Mammary epithelial cell (primary cell): Measurements from ENCODE around the gene ANKRD18A.
"Not testable (repeated sequence)": the region's sequence is repeated elsewhere in the genome, so short reads cannot be mapped to it uniquely, and the experiment has no call there.

Experiments used
- EZH2 ChIP-seq: IDR thresholded peaks from 2 replicates; pipeline ENCODE4 v1.6.1; 2012; ENCODE audit warnings: low read length, inconsistent platforms, borderline replicate concordance
- TF ChIP-seq, protein P1 (sequence below), 2 donors: IDR thresholded peaks in 1 of 2; conservative IDR thresholded peaks in 1 of 2; 2 replicates each; pipeline ENCODE4 v1.5.1; 2011 to 2012; ENCODE audit warnings: inconsistent platforms in 2 of 2, low read length in 2 of 2, mild to moderate bottlenecking in 2 of 2, control low read depth in 1 of 2, low read depth in 1 of 2; ENCODE audit not compliant: insufficient read depth in 1 of 2; ENCODE audit errors: extremely low read depth in 1 of 2

DNA sequence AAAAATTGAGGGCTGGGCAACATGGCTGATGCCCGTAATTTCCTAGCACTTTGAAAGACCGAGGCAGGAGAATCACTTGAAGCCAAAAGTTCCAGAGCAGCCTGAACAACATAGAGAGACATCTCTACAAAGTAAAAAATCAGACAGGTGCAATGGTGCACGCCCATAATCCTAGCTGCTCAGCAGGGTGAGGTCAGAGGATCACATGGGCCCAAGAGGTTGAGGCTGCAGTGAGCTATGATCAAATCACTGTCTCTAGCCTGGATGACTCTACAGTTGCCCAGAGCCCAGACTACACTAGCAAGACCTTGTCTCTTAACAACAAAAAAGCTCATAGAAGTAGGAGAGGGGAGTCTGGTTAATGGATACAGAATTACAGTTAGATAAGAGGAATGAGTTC, 40.3 kb downstream of the ANKRD18A start:
- TF ChIP-seq, protein P1, sequence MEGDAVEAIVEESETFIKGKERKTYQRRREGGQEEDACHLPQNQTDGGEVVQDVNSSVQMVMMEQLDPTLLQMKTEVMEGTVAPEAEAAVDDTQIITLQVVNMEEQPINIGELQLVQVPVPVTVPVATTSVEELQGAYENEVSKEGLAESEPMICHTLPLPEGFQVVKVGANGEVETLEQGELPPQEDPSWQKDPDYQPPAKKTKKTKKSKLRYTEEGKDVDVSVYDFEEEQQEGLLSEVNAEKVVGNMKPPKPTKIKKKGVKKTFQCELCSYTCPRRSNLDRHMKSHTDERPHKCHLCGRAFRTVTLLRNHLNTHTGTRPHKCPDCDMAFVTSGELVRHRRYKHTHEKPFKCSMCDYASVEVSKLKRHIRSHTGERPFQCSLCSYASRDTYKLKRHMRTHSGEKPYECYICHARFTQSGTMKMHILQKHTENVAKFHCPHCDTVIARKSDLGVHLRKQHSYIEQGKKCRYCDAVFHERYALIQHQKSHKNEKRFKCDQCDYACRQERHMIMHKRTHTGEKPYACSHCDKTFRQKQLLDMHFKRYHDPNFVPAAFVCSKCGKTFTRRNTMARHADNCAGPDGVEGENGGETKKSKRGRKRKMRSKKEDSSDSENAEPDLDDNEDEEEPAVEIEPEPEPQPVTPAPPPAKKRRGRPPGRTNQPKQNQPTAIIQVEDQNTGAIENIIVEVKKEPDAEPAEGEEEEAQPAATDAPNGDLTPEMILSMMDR (conservative IDR thresholded peaks at IDR 0.05 in 1 of 2, IDR thresholded peaks at IDR 0.05 in 1 of 2; ENCODE audit: extremely low read depth in 1 of 2, insufficient read depth in 1 of 2, low read depth in 1 of 2, low read length in 2 of 2): not testable (repeated sequence)
- not testable (repeated sequence) for TF ChIP-seq EZH2
